ENCODE data around the gene C8A.

C8A gene

GRCh38 chr1:56966698-56966999, 112.1 kb downstream of the C8A start:
- DNase-seq (ENCODE audit: low spot score): no peak

- no peak for DNase-seq (ENCODE audit: low spot score)
Observed at GRCh38 chr1:56967355-56967754, 112.8 kb downstream of the C8A start.

Data from CD4-positive, alpha-beta T cell treated with Interleukin-6 at 100 ng/mL for 8 hours (primary cell).